Endothelial cell of umbilical vein (primary cell): ENCODE measurements around the gene CCDC57. TPM values are rescaled to one million over a fixed set of nuclear protein-coding genes. Genes with fewer than 3 reads are reported as not detected.

Experiments used
- BruUV-seq: library from RNA; stranded (reverse); fragments of 400-500 nt; replicated peaks from 2 replicates; lab custom pipeline; 2021; lab: Mats Ljungman, UMichigan
- CTCF ChIA-PET: fragments of 300-600, 350-600 bp; sonication (Branson Sonifier 250); formaldehyde crosslinking; loops from one replicate; lab custom pipeline; 2021; ENCODE audit warnings: antibody characterized with exemption, inconsistent platforms; lab: Charles Lee
- POLR2A ChIA-PET: fragments of 300-600, 350-600 bp; sonication (Branson Sonifier 250); formaldehyde crosslinking; loops from one replicate; lab custom pipeline; 2021; ENCODE audit warnings: antibody characterized with exemption, inconsistent platforms; lab: Charles Lee
- DNase-seq: peaks from one replicate; pipeline ENCODE4 v3.0.0-alpha.2; 2011; ENCODE audit warnings: low read depth, low spot score
- FAIRE-seq: peaks from 2 replicates; lab custom pipeline; 2011; peaks lifted over from hg19 to GRCh38; lab: Jason Lieb, UNC
- H2AFZ ChIP-seq: 2 replicates; pipeline ENCODE4 v1.6.0; 2012; ENCODE audit warnings: low read depth, low read length, control low read depth, inconsistent platforms
- H3K27ac ChIP-seq: 2 replicates; pipeline ENCODE4 v1.5.1; 2011; ENCODE audit warnings: low read depth, mild to moderate bottlenecking, control low read depth, low read length, moderate library complexity; ENCODE audit not compliant: insufficient read depth
- H3K27me3 ChIP-seq, 2 experiments: 2 replicates each; pipeline versions ENCODE4 v1.6.0 to v1.6.1; 2011; ENCODE audit warnings: low read length in 2 of 2, mixed read lengths in 1 of 2; ENCODE audit not compliant: control insufficient read depth in 2 of 2, insufficient read depth in 2 of 2
- H3K36me3 ChIP-seq, 2 experiments: 2 replicates in 1 of 2; 3 replicates in 1 of 2; pipeline ENCODE4 v1.5.1; 2011; ENCODE audit warnings: low read length in 2 of 2, mild to moderate bottlenecking in 1 of 2, moderate library complexity in 1 of 2; ENCODE audit not compliant: control insufficient read depth in 2 of 2, insufficient read depth in 2 of 2; ENCODE audit errors: extremely low read depth in 1 of 2
- H3K4me1 ChIP-seq: 3 replicates; pipeline ENCODE4 v1.5.1; 2011; ENCODE audit warnings: mild to moderate bottlenecking, low read length; ENCODE audit not compliant: control insufficient read depth, insufficient read depth; ENCODE audit errors: extremely low read depth
- H3K4me2 ChIP-seq: 2 replicates; pipeline ENCODE4 v1.6.1; 2011; ENCODE audit warnings: low read length, control low read depth, mixed read lengths; ENCODE audit not compliant: insufficient read depth
- H3K4me3 ChIP-seq, 3 experiments: fragments of 200-600 bp in 1 of 3; sonication (generic), shearing (Covaris generic) in 1 of 3; replicated peaks in 1 of 3; 2 replicates each; pipeline ENCODE4 v1.5.1; 2011 to 2016; ENCODE audit warnings: control low read depth in 3 of 3, low read length in 3 of 3, mild to moderate bottlenecking in 2 of 3, inconsistent platforms in 1 of 3, low read depth in 1 of 3, moderate library complexity in 1 of 3; ENCODE audit not compliant: insufficient read depth in 1 of 3
- H3K79me2 ChIP-seq: 2 replicates; pipeline ENCODE4 v1.6.0; 2012; ENCODE audit warnings: low read length, inconsistent platforms; ENCODE audit not compliant: control insufficient read depth, insufficient read depth
- H3K9ac ChIP-seq: replicated peaks from 2 replicates; pipeline ENCODE3; 2011; ENCODE audit warnings: low read length, control low read depth; ENCODE audit not compliant: insufficient read depth; ENCODE audit errors: extremely low read depth
- H3K9me1 ChIP-seq: replicated peaks from 3 replicates; pipeline ENCODE4 v1.6.0; 2011; ENCODE audit warnings: mild to moderate bottlenecking, low read length; ENCODE audit not compliant: control insufficient read depth, insufficient read depth; ENCODE audit errors: extremely low read depth
- H3K9me3 ChIP-seq: replicated peaks from 2 replicates; pipeline ENCODE4 v1.5.1; 2012; ENCODE audit warnings: low read length, inconsistent platforms; ENCODE audit not compliant: control insufficient read depth, insufficient read depth
- H4K20me1 ChIP-seq: replicated peaks from 2 replicates; pipeline ENCODE3; 2011; ENCODE audit warnings: mild to moderate bottlenecking, low read length; ENCODE audit not compliant: control insufficient read depth, insufficient read depth; ENCODE audit errors: extremely low read depth
- EZH2 ChIP-seq: IDR thresholded peaks from 2 replicates; pipeline ENCODE4 v1.6.1; 2012; ENCODE audit warnings: borderline replicate concordance, low read depth, mild to moderate bottlenecking, moderate library complexity, low read length, inconsistent platforms; ENCODE audit not compliant: severe bottlenecking
- FOS ChIP-seq: IDR thresholded peaks from 2 replicates; pipeline ENCODE4 v1.6.1; 2011; ENCODE audit warnings: mild to moderate bottlenecking, low read length, moderate library complexity, borderline replicate concordance; ENCODE audit not compliant: insufficient read depth
- GATA2 ChIP-seq: IDR thresholded peaks from 2 replicates; pipeline ENCODE4 v1.7.0; 2011; ENCODE audit warnings: low read depth, mild to moderate bottlenecking, moderate library complexity, mixed read lengths, low read length; ENCODE audit not compliant: insufficient read length, insufficient read depth
- JUN ChIP-seq: IDR thresholded peaks from 2 replicates; pipeline ENCODE4 v1.6.1; 2011; ENCODE audit warnings: borderline replicate concordance, low read depth; ENCODE audit not compliant: insufficient read length, insufficient read depth
- MYC ChIP-seq: IDR thresholded peaks from one replicate; pipeline ENCODE4 v1.6.1; 2011; ENCODE audit warnings: mild to moderate bottlenecking, low read depth, low read length
- POLR2A ChIP-seq: IDR thresholded peaks from 2 replicates; pipeline ENCODE4 v1.6.1; 2012; ENCODE audit warnings: low read depth, mild to moderate bottlenecking, control low read depth, low read length
- POLR2AphosphoS5 ChIP-seq: IDR thresholded peaks from 2 replicates; pipeline ENCODE4 v1.6.1; 2012; ENCODE audit warnings: low read depth, mild to moderate bottlenecking, control low read depth, low read length, moderate library complexity; ENCODE audit not compliant: insufficient read depth
- dilution Hi-C: fragments of 300-500 bp; cut with MboI; formaldehyde crosslinking; loops from one replicate; pipeline ENCODE4 v1.15.0; 2019; ENCODE audit warnings: low sequenced_read_pairs; ENCODE audit not compliant: extremely low pct_ligation_motif_present
- intact Hi-C: fragments of 100-400 bp; cut with micrococcal nuclease; formaldehyde crosslinking; loops from one replicate; pipeline ENCODE4 v1.10.0; 2022
- polyA plus RNA-seq, 4 experiments: library from polyadenylated mRNA; depleted of rRNA in 3 of 4; stranded (reverse) in 3 of 4; unstranded in 1 of 4; fragments of >200 nt; gene quantifications; 2 replicates each; pipeline versions ENCODE4 v1.2.1 to v1.2.3, GENCODE V29; 2011 to 2012; ENCODE audit warnings: missing spikeins in 1 of 4
- total RNA-seq: library from RNA; stranded (reverse); gene quantifications from 2 replicates; pipeline ENCODE4 v1.2.3, GENCODE V29; 2021
- TF ChIP-seq, protein P1 (sequence below), 2 donors: IDR thresholded peaks; 1 replicate in 1 of 2; 2 replicates in 1 of 2; pipeline ENCODE4 v1.5.1; 2011; ENCODE audit warnings: low read length in 2 of 2, mild to moderate bottlenecking in 2 of 2, moderate library complexity in 2 of 2, control low read depth in 1 of 2, inconsistent platforms in 1 of 2, low read depth in 1 of 2; ENCODE audit not compliant: insufficient read depth in 1 of 2; ENCODE audit errors: extremely low read depth in 1 of 2
- TF ChIP-seq, protein P2 (sequence below): IDR thresholded peaks from 2 replicates; pipeline ENCODE4 v1.6.1; 2011; ENCODE audit not compliant: insufficient read depth, insufficient read length

The CCDC57 gene
- total and polyA plus RNA-seq, 2 donors (not counting 3 experiments of a cell fraction or from before 2014, with no cell fraction given): 18.6 to 31.6 TPM

DNA sequence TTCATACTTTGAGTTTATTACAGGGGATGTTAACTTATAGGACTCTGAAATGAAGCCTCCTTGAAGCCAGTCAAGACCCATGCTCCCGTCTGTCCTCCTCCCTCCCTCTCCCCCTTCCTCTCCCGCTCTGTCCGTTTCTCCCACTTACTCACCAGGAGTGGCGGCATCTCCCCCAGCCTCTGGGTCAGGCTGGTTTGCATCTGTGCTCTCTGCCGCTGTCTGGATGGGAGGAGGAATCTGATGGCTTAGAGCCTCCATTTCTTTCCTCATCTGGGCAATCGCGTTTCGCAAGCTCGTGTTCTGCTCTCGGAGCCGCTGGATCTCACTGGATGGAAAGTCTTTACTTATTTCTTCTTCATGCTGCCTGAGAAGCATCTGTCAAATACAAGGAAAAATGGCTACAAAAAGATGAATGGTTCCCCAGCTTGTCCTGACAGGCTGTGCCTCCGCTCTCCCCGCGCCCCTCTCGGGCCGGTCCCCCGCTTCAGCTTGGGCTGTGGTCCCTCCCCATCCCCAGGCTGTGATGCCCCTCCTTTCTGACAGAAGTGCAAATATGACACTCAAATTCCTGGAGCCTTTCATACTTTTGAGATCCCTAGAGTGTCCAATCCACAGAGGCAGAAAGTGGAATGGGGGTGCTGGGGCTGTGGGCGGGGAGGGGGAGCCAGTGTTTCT is 40.0 kb downstream of the CCDC57 start:
- H4K20me1 ChIP-seq: no peaks in the 10 kb centered on the region
- H3K9me1 ChIP-seq: no peaks in the 10 kb centered on the region
- H3K4me2 ChIP-seq: no peak overlapping the region
- H3K9ac ChIP-seq: no peak overlapping the region
- dilution Hi-C loops (no loop called here), intact Hi-C loops (no loop called here)
- no peaks in the 10 kb centered on the region for H3K27me3 ChIP-seq
- no peak overlapping the region for H3K27ac ChIP-seq
- ChIA-PET CTCF (no interaction called here), POLR2A (no interaction called here)
- H2AFZ ChIP-seq: no peak overlapping the region
- peaks cover 0 to 3% of the 10 kb centered on the region in 2 experiments for H3K36me3 ChIP-seq
- TF ChIP-seq GATA2: no peak
- no peak for TF ChIP-seq EZH2
- TF ChIP-seq POLR2A: no peak
- no peak for TF ChIP-seq POLR2AphosphoS5
- no peak for TF ChIP-seq FOS
- no peak for TF ChIP-seq JUN
- TF ChIP-seq, protein P1, sequence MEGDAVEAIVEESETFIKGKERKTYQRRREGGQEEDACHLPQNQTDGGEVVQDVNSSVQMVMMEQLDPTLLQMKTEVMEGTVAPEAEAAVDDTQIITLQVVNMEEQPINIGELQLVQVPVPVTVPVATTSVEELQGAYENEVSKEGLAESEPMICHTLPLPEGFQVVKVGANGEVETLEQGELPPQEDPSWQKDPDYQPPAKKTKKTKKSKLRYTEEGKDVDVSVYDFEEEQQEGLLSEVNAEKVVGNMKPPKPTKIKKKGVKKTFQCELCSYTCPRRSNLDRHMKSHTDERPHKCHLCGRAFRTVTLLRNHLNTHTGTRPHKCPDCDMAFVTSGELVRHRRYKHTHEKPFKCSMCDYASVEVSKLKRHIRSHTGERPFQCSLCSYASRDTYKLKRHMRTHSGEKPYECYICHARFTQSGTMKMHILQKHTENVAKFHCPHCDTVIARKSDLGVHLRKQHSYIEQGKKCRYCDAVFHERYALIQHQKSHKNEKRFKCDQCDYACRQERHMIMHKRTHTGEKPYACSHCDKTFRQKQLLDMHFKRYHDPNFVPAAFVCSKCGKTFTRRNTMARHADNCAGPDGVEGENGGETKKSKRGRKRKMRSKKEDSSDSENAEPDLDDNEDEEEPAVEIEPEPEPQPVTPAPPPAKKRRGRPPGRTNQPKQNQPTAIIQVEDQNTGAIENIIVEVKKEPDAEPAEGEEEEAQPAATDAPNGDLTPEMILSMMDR (IDR thresholded peaks at IDR 0.05; ENCODE audit: extremely low read depth in 1 of 2, insufficient read depth in 1 of 2, low read depth in 1 of 2, low read length in 2 of 2): no peak
- no peak for TF ChIP-seq MYC
- TF ChIP-seq, protein P2, sequence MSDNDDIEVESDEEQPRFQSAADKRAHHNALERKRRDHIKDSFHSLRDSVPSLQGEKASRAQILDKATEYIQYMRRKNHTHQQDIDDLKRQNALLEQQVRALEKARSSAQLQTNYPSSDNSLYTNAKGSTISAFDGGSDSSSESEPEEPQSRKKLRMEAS: no peak
- no peak for FAIRE-seq
- BruUV-seq: no TSS peak
- H3K4me3 ChIP-seq: no peak overlapping the region
- H3K4me1 ChIP-seq: no peaks in the 10 kb centered on the region
- no peaks in the 10 kb centered on the region for H3K79me2 ChIP-seq
- no peaks in the 10 kb centered on the region for H3K9me3 ChIP-seq
- DNase-seq: no peak
